ENCODE measurements around the gene PXT1.

Gene PXT1

GRCh38 chr6:36378243-36378920 lies 64.3 kb downstream of the PXT1 start:
- H3K27ac ChIP-seq (ENCODE audit: extremely low read depth, low read depth, low read length) = no peak overlapping the region
- ChIA-PET POLR2A (no interaction called here), CTCF (no interaction called here)
- no peak for TF ChIP-seq KLF9 (tag by site-specific recombination; IDR thresholded peaks at IDR 0.05; ENCODE audit: low read depth)
- no peak for TF ChIP-seq ZNF184 (tag by site-specific recombination; IDR thresholded peaks at IDR 0.05)
- TF ChIP-seq ZNF510 (tag by site-specific recombination; IDR thresholded peaks at IDR 0.05; ENCODE audit: insufficient replicate concordance) = no peak
- no peak for TF ChIP-seq ZNF223 (tag by site-specific recombination; IDR thresholded peaks at IDR 0.05)
- no peak for TF ChIP-seq ZNF747 (tag by site-specific recombination; IDR thresholded peaks at IDR 0.05)
- TF ChIP-seq GLIS1 (tag by site-specific recombination; IDR thresholded peaks at IDR 0.05) = no peak
- no peaks in the 10 kb centered on the region for H3K4me1 ChIP-seq (ENCODE audit: control insufficient read depth, insufficient read depth, low read length)
- no peaks in the 10 kb centered on the region for H3K36me3 ChIP-seq (ENCODE audit: control insufficient read depth in 2 of 2, insufficient read depth in 1 of 2, low read length in 2 of 2)
- no peaks in the 10 kb centered on the region for H3K9me3 ChIP-seq (ENCODE audit: control insufficient read depth, insufficient read depth, low read depth, low read length)
- no peak overlapping the region for H3K4me3 ChIP-seq (ENCODE audit: low read depth, low read length)

- POLR2A ChIA-PET = no interaction called here
- CTCF ChIA-PET = interaction anchor here (0.7 kb wide), 1 partner anchor 347 kb away, joined by 3 read pairs; no protein-coding TSS in a partner anchor
- Histone ChIP-seq H3K4me3 (ENCODE audit: low read depth, low read length) (no peak overlapping the region), H3K36me3 (ENCODE audit: control insufficient read depth in 2 of 2, insufficient read depth in 1 of 2, low read length in 2 of 2) (no peaks in the 10 kb centered on the region), H3K4me1 (ENCODE audit: control insufficient read depth, insufficient read depth, low read length) (no peaks in the 10 kb centered on the region), H3K27ac (ENCODE audit: extremely low read depth, low read depth, low read length) (no peak overlapping the region), H3K9me3 (ENCODE audit: control insufficient read depth, insufficient read depth, low read depth, low read length) (no peaks in the 10 kb centered on the region)
- no peak for TF ChIP-seq ZSCAN23 (tag by site-specific recombination; IDR thresholded peaks at IDR 0.05)
- no peak for TF ChIP-seq PRDM2 (tag by site-specific recombination; IDR thresholded peaks at IDR 0.05; ENCODE audit: borderline replicate concordance)
- no peak for TF ChIP-seq ZNF223 (tag by site-specific recombination; IDR thresholded peaks at IDR 0.05)
- no peak for TF ChIP-seq MYNN (tag by site-specific recombination; IDR thresholded peaks at IDR 0.05; ENCODE audit: borderline replicate concordance)
- TF ChIP-seq TCF7L2 (IDR thresholded peaks at IDR 0.05; ENCODE audit: borderline replicate concordance, low read depth, low read length) = no peak
- no peak for TF ChIP-seq ZNF140 (tag by site-specific recombination; IDR thresholded peaks at IDR 0.05)
- TF ChIP-seq AEBP2 (tag by site-specific recombination; IDR thresholded peaks at IDR 0.05; ENCODE audit: borderline replicate concordance) = no peak
- TF ChIP-seq ZBTB7A (tag by site-specific recombination; IDR thresholded peaks at IDR 0.05; ENCODE audit: low read depth) = no peak
- no peak for TF ChIP-seq ZNF112 (tag by site-specific recombination; IDR thresholded peaks at IDR 0.05)
- TF ChIP-seq HOXA7 (CRISPR knock-in tag; IDR thresholded peaks at IDR 0.05; ENCODE audit: borderline replicate concordance) = no peak
- no peak for TF ChIP-seq REPIN1 (tag by site-specific recombination; IDR thresholded peaks at IDR 0.05; ENCODE audit: low read depth)
- no peak for TF ChIP-seq ZNF280C (tag by site-specific recombination; IDR thresholded peaks at IDR 0.05)
- TF ChIP-seq BCL6B (tag by site-specific recombination; IDR thresholded peaks at IDR 0.05) = no peak
- no peak for TF ChIP-seq TSHZ1 (tag by site-specific recombination; IDR thresholded peaks at IDR 0.05; ENCODE audit: borderline replicate concordance)
- TF ChIP-seq ZNF626 (tag by site-specific recombination; IDR thresholded peaks at IDR 0.05) = no peak
Measured at GRCh38 chr6:36377594-36377993, 65.1 kb downstream of the PXT1 start.

Data from HEK293 (cell line).